Measurements from ENCODE around the gene SDC1.

The SDC1 gene

DNA sequence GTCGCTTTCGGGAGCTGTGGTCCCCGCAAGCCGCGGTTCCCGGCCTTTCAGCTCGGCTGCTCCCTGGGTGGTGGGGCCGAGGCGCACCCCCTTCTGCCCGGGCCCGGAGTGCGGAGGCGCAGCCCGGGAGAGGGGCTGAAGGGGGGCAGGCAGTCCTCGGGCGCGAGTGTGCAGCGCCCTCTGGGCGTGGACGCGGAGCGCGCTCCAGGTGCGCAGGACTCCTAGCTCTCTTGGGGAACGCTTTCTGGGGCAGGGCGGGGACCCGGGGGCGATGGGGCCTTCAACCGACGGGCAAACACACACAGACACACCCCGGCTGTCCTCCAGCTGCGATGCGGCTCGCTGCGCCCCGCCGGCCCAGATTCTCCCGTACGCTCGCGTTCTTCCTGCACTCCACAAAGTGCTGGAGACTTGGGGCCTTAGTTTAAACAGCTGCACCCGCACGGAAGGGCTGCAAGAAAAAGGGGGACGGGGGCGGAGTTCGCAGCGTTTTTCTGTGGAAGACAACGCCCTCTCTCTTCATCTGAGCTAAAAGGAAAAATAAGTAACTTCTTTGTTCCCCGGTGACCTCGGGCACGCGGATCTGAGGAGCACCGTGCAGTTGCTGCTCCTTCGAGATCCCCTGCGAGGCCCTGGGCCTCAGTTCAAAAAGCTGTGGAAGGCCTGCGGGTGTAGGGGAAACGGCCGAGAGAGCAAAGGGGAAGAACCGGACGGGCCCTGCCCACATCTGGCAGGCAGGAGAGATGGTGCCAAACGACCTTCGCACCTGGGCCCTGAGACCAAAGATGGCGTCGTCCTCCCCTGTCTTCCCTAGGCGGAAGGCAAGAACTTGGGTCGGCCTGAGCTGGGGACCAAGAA is 593 bp upstream of the SDC1 start:
- H3K9me3 ChIP-seq (ENCODE audit: control insufficient read depth, low read length): no peaks in the 10 kb centered on the region
- H3K9ac ChIP-seq (ENCODE audit: low read length): peak overlapping the region; percentile 62

DNA sequence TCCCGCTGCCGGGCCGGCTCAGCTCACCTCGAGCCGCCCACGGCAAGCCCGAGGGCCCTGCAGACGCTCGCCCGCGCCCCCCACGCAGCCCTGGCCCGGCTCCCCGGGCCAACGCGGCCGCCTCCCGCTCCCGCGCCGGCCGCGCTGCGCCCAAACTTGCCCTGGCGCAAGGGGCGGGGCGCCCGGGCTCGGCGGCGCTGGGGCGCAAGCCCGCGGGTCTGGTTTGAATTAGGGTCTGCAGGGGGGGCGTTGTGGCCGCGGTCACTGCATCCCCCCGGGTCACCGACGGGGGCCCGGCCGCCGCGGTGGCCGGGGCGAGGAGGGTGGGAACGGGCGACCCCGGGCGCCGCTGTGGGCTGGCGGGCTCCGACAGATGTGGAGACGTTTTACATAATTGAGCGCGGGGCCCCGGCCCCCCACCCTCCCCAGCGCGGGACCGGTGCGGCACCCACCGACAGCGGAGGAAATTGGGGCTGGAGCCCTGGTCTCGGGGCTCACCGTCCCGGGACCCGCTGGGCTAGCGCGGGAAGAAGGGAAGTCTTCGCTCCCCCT is 690 bp downstream of the SDC1 start:
- H3K36me3 ChIP-seq (ENCODE audit: control insufficient read depth, insufficient read depth, low read length): no peaks in the 10 kb centered on the region
- peak overlapping the region; percentile 92 for H3K9ac ChIP-seq (ENCODE audit: low read length)
- H3K4me3 ChIP-seq (ENCODE audit: low read length): peak overlapping the region; percentile 63
- H3K9me3 ChIP-seq (ENCODE audit: control insufficient read depth, low read length): no peaks in the 10 kb centered on the region
- peaks cover 52% of the 10 kb centered on the region for H3K4me1 ChIP-seq (ENCODE audit: control insufficient read depth, insufficient read depth, low read length)
- H3K27me3 ChIP-seq (ENCODE audit: control insufficient read depth, insufficient read depth, low read length): no peaks in the 10 kb centered on the region

More for the DNA sequence above, 593 bp upstream of the SDC1 start:
- Histone ChIP-seq H3K36me3 (ENCODE audit: control insufficient read depth, insufficient read depth, low read length) (no peaks in the 10 kb centered on the region), H3K4me1 (ENCODE audit: control insufficient read depth, insufficient read depth, low read length) (peaks cover 39% of the 10 kb centered on the region), H3K4me3 (ENCODE audit: low read length) (peak overlapping the region; percentile 62), H3K27me3 (ENCODE audit: control insufficient read depth, insufficient read depth, low read length) (no peaks in the 10 kb centered on the region)

DNA sequence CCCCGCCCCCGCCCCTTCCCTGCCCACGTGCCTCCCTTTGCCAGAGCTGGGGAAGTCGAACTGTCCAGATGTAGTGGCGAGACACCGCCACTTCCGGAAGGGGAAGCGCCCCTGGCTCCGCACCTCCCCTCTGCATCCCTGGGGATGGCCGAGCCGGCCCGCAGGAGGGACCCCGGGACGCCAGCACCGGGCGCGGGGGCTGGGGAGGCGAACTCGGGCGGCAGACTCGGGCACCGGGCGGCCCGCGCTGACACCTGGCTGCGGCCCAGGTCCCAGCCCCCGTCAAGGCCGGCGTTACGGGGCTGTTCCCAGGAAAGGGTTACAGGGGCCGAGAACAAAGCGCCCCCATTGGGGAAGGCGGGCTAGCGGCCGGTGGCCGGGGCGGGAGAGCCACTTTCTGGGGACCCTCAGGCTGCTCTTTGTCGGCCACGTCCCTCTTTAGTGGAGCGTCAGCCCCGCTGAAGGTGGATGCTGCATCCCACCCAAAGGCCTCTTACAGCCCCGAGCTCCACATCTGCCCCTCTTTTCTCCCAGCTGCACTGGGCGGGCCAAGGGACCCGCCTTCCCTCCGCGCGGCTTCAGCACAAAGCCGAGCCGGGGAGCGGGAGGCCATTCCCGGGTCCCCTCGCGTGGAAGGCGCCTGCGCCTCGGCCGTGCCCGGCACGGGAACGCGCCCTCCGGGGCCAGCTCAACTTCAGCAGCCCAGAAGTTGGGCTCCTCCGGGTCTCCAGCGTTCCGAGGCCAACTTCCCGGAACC is 1.3 kb downstream of the SDC1 start:
- Histone ChIP-seq H3K4me3 (ENCODE audit: low read length) (peak overlapping the region; percentile 63), H3K9me3 (ENCODE audit: control insufficient read depth, low read length) (no peaks in the 10 kb centered on the region), H3K36me3 (ENCODE audit: control insufficient read depth, insufficient read depth, low read length) (no peaks in the 10 kb centered on the region), H3K27me3 (ENCODE audit: control insufficient read depth, insufficient read depth, low read length) (no peaks in the 10 kb centered on the region), H3K9ac (ENCODE audit: low read length) (peak overlapping the region; percentile 92), H3K4me1 (ENCODE audit: control insufficient read depth, insufficient read depth, low read length) (peaks cover 58% of the 10 kb centered on the region)

DNA sequence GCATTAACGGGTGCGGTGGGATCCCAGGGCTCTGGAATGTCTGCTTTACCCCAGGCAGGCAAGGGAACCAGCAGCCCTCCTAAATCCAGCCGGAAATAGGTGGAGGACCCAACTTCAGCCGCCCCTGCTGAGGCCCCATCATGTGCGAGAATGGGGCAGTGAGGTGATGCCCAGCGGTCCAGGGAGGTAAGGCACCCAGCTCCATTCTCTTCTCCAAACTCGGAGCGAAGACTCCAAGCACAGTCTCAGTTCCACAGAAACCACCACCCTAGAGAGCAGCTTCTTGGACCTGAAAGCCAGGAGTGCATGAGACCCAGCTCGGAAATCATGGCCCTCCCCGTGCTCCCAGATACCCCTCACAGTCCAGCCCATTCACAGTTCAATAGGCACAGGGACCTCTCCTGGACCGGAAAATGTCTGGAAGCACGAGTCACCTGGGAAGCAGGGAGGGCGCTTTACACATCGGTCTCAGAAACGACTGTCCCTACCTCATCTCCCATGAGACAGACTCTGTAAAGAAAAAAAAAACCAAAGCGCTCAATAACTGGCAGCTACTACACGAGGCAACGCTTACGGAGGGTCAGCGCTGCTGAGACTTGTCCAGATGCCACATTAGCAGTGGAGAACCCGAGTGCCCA is 2.0 kb downstream of the SDC1 start:
- Histone ChIP-seq H3K9me3 (ENCODE audit: control insufficient read depth, low read length) (no peaks in the 10 kb centered on the region), H3K36me3 (ENCODE audit: control insufficient read depth, insufficient read depth, low read length) (no peaks in the 10 kb centered on the region), H3K4me1 (ENCODE audit: control insufficient read depth, insufficient read depth, low read length) (peaks cover 65% of the 10 kb centered on the region), H3K27me3 (ENCODE audit: control insufficient read depth, insufficient read depth, low read length) (no peaks in the 10 kb centered on the region), H3K4me3 (ENCODE audit: low read length) (peak overlapping the region; percentile 63), H3K9ac (ENCODE audit: low read length) (peak overlapping the region; percentile 92)

DNA sequence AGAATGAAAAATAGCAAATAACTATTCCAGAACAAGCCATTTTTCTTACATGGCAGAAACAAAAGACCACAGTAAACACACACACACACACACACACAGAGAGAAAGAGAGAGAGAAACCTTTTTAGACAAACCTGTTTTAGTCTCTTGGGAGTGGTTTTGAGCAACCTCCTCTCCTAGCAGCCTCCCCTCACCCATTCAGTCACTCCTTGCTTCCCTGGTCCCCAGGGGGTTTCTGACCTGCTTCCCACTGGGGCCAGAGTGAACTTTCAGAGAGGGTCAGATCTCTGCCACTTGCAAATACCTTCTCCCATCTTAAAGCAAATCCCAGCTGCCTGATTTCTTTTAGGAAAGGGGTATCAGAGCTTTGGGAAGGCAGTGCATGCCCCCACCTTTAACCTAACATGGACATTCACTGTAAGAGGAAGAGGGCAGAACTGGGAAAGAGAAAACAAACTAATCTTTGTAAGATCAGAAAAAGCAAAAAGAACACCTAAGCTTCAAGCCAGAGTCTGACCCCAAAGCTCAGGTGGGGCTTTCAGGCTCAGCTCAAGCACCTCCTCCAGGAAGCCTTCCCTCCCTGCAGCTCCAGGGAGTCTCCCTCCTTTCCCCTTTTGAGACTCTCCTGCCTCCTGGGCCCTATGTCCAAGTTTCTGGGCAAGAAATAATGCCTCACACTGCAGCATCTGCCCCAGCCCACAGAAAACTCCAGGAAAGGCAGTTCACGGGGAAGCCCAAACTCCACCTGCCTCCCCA is 2.7 kb downstream of the SDC1 start:
- H3K27me3 ChIP-seq (ENCODE audit: control insufficient read depth, insufficient read depth, low read length): no peaks in the 10 kb centered on the region
- H3K4me1 ChIP-seq (ENCODE audit: control insufficient read depth, insufficient read depth, low read length): peaks cover 72% of the 10 kb centered on the region
- peak overlapping the region; percentile 63 for H3K4me3 ChIP-seq (ENCODE audit: low read length)
- H3K36me3 ChIP-seq (ENCODE audit: control insufficient read depth, insufficient read depth, low read length): no peaks in the 10 kb centered on the region
- H3K9ac ChIP-seq (ENCODE audit: low read length): peak overlapping the region; percentile 92
- H3K9me3 ChIP-seq (ENCODE audit: control insufficient read depth, low read length): no peaks in the 10 kb centered on the region

DNA sequence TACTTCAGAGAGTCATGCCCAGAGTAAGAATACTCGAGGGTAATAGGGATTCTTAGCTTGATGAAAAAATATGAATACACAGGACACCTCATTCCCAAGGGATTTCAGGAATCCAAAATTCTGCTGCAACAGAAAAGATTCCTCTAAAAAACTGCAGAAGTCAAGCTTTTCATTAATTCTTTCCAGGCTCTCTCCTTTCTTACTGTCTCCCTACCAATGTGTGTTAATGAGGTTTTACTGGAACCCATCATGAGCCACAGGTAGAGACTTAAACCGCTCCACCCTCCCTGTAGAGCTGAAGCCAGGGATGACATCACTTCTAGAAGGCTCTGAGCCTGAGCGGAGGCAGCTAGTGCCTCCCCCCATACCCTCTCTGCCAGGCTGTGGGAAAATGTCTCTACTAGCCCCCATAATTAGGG is 3.4 kb downstream of the SDC1 start:
- peak overlapping the region; percentile 92 for H3K9ac ChIP-seq (ENCODE audit: low read length)
- no peak overlapping the region for H3K4me3 ChIP-seq (ENCODE audit: low read length)
- no peaks in the 10 kb centered on the region for H3K9me3 ChIP-seq (ENCODE audit: control insufficient read depth, low read length)
- H3K4me1 ChIP-seq (ENCODE audit: control insufficient read depth, insufficient read depth, low read length): peaks cover 78% of the 10 kb centered on the region
- no peaks in the 10 kb centered on the region for H3K27me3 ChIP-seq (ENCODE audit: control insufficient read depth, insufficient read depth, low read length)
- no peaks in the 10 kb centered on the region for H3K36me3 ChIP-seq (ENCODE audit: control insufficient read depth, insufficient read depth, low read length)

DNA sequence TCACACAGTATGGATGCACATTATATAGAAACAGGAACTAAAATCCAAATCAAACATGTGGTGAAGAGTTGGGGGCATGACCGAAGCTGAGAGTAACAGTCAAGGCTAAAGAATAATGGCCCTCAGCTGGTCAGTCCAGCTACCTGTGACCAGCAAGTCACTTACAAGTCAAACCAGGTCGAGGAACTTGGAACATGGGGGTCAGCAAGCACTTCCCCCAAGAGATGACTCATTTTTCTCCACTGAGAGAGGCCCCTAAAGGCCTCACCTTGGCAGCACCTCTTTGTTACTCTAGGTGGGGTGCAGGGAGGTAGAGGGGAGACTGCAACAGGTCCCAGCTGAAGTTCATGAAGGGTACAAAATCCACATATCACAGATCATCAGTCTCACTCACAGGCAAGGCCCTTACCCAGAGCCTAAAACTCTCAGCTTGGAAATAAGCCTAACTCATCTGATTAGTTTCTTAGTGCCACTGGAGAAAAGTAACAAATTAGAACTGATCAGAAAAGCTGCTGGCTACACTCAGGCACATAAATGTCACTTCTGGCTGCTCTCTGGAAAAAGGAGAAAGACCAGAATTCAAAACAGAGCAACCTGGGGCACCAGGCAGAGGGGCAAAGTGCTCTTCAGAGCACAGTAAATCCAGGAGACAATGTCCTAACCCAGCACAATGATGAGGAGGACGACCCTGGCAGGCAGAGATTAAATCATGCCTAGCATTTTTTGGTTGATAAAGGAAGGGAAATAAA is 4.0 kb downstream of the SDC1 start:
- H3K9me3 ChIP-seq (ENCODE audit: control insufficient read depth, low read length): no peaks in the 10 kb centered on the region
- H3K4me3 ChIP-seq (ENCODE audit: low read length): no peak overlapping the region
- no peaks in the 10 kb centered on the region for H3K27me3 ChIP-seq (ENCODE audit: control insufficient read depth, insufficient read depth, low read length)
- H3K9ac ChIP-seq (ENCODE audit: low read length): peak overlapping the region; percentile 92
- H3K36me3 ChIP-seq (ENCODE audit: control insufficient read depth, insufficient read depth, low read length): no peaks in the 10 kb centered on the region
- peaks cover 79% of the 10 kb centered on the region for H3K4me1 ChIP-seq (ENCODE audit: control insufficient read depth, insufficient read depth, low read length)

DNA sequence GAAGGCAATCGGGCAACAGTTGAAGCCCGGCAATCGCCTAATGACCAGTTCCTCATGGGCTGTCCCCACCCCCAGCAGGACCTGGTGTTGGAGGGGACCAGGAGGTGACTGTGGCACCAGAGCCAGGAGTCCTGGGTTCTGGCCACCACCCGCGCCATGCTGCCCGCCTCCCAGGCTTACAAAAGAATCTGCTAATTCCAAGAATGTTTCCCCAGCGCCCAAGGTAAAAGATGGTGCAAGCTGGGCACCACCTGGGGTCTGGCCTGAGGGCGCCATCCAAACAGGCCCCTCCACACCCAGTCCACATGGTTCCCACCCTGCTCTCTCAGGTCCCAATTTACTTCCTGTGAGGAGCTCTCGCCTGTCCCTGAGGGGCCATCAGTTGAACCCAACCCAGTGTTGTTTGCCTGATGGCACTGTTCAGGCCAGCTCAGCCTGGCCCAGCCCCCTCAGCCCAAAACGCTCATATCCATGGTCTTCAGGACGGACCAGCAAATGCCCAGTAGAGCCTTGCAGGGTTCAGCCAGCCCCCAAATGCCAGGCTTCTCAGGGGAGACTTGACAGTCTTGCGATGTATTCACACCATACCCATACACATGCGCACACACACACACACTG is 5.1 kb downstream of the SDC1 start:
- Histone ChIP-seq H3K36me3 (ENCODE audit: control insufficient read depth, insufficient read depth, low read length) (no peaks in the 10 kb centered on the region), H3K9me3 (ENCODE audit: control insufficient read depth, low read length) (no peaks in the 10 kb centered on the region), H3K4me1 (ENCODE audit: control insufficient read depth, insufficient read depth, low read length) (peaks cover 82% of the 10 kb centered on the region), H3K4me3 (ENCODE audit: low read length) (no peak overlapping the region), H3K27me3 (ENCODE audit: control insufficient read depth, insufficient read depth, low read length) (no peaks in the 10 kb centered on the region), H3K9ac (ENCODE audit: low read length) (no peak overlapping the region)

DNA sequence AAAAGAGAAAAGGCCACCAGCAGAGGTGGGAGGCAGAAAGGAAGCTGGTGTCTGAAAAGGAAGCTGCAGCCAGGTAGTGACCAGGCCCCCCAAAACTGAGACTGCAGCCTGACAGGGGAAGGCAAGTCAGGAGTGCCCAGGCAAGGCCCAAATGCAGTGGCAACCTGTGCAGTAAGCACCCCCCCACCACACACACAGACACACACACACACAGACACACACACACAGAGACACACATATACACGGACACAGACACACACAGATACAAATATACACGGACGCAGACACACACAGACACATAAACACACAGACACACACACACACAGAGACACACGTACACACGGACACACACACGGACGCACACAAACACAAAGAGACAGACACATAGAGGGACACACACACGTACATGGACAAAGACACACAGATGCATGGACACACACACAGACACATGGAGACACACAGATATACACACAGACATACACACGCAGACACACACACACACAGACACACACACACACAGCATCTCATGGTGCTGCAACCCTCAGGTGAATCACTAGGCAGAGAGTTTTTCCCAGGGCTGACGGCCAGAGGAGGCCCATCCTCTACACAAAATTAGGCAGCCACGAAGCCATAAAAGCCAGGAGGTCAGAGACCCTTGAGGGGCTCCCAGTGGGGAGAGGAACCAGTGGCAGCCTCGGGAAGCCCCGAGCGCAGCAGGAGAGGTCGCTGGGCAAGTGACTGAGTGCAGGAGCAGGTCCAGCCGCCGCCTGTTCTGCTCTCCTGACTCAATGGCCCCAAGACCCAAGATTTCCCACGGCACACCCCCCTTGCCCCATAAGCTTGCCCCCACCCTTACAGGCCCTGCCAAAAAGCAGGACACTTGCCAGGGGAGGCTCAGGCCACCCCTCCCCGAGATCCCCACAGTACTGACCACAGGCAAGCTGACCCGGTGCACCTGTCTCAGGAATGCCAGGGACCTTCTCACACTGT is 6.3 kb downstream of the SDC1 start:
- Histone ChIP-seq H3K27me3 (ENCODE audit: control insufficient read depth, insufficient read depth, low read length) (no peaks in the 10 kb centered on the region), H3K9me3 (ENCODE audit: control insufficient read depth, low read length) (no peaks in the 10 kb centered on the region), H3K4me3 (ENCODE audit: low read length) (no peak overlapping the region), H3K4me1 (ENCODE audit: control insufficient read depth, insufficient read depth, low read length) (peaks cover 95% of the 10 kb centered on the region), H3K36me3 (ENCODE audit: control insufficient read depth, insufficient read depth, low read length) (no peaks in the 10 kb centered on the region), H3K9ac (ENCODE audit: low read length) (peak overlapping the region; percentile 19)

Data from mucosa of stomach (tissue), 1 donor.